Mammary epithelial cell (primary cell): ENCODE data around the gene UBE2S.

Source experiments
- CTCF ChIP-seq, 2 donors: IDR thresholded peaks in 1 of 2; conservative IDR thresholded peaks in 1 of 2; 2 replicates each; pipeline ENCODE4 v1.5.1; 2011 to 2012; ENCODE audit warnings: inconsistent platforms in 2 of 2, low read length in 2 of 2, mild to moderate bottlenecking in 2 of 2, control low read depth in 1 of 2, low read depth in 1 of 2; ENCODE audit not compliant: insufficient read depth in 1 of 2; ENCODE audit errors: extremely low read depth in 1 of 2
- EZH2 ChIP-seq: IDR thresholded peaks from 2 replicates; pipeline ENCODE4 v1.6.1; 2012; ENCODE audit warnings: low read length, inconsistent platforms, borderline replicate concordance

DNA sequence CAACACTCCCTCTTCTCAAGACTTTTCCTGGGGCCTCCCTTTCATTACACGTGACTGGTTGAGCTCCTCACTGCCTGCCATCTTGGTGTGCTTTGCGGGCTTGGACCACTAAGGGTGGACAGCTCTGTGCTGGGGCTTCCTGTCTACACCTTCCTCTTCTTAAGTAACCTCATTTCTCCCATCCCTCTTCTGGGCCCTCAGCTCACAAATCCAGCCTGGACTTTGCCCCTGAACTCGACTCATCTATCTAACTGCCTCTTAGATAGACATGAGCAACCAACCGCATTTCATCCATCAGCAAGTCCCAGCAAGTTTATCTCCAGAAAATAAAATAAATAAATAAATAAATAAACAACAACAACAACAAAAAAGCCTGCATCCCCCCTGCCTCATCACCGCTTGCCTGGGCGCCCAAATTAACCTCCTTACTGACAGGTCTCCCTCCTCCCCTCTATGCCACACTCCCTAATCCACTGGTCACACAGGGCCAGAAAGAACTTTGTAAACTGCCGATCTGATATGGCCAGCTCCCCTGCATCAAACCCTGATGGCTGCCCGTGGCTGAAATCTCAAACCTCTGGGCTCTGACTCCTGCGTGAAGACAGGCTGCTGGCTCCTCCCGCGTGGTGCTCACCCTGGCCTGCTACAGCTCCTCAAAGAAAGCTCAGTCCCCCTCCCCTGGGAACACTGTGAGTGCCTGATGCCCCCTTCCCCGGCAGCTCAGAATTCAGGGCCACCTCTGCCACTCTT is 46.1 kb upstream of the UBE2S start:
- TF ChIP-seq CTCF (conservative IDR thresholded peaks at IDR 0.05 in 1 of 2, IDR thresholded peaks at IDR 0.05 in 1 of 2; ENCODE audit: extremely low read depth in 1 of 2, insufficient read depth in 1 of 2, low read depth in 1 of 2, low read length in 2 of 2) (no peak), EZH2 (no peak)
